NCI-H187 treated with DMSO at 0.1 percent for 48 hours (cell line): Measurements from ENCODE around the gene COG1.
A peak's percentile ranks its signal among the peaks of the same experiment; 100 is the strongest.

ENCODE experiments used
- DNase-seq: peaks from one replicate; lab custom pipeline; 2025; lab: John Stamatoyannopoulos, UW

COG1 gene

GRCh38 chr17:73228748-73229236 lies 35.9 kb downstream of the COG1 start:
- DNase-seq, result no peak

GRCh38 chr17:73230088-73230487 lies 37.2 kb downstream of the COG1 start:
- no peak for DNase-seq

- DNase-seq, result no peak
Observed at GRCh38 chr17:73231395-73231794, 38.5 kb downstream of the COG1 start.

- peak; percentile 72 for DNase-seq
Observed at GRCh38 chr17:73231841-73232586, 39.2 kb downstream of the COG1 start.

GRCh38 chr17:73232587-73233373 lies 39.9 kb downstream of the COG1 start:
- no peak for DNase-seq

GRCh38 chr17:73234736-73235135 lies 41.9 kb downstream of the COG1 start:
- DNase-seq, result no peak

GRCh38 chr17:73237714-73238113 lies 44.9 kb downstream of the COG1 start:
- no peak for DNase-seq

GRCh38 chr17:73240561-73240960 lies 47.7 kb downstream of the COG1 start:
- no peak for DNase-seq

- DNase-seq, result no peak
Observed at GRCh38 chr17:73247726-73248125, 54.9 kb downstream of the COG1 start.

GRCh38 chr17:73248532-73248931 lies 55.7 kb downstream of the COG1 start:
- no peak for DNase-seq

- no peak for DNase-seq
Observed at GRCh38 chr17:73249700-73250099, 56.8 kb downstream of the COG1 start.

- no peak for DNase-seq
Observed at GRCh38 chr17:73250851-73251640, 58.2 kb downstream of the COG1 start.

GRCh38 chr17:73251871-73252270 lies 59.0 kb downstream of the COG1 start:
- no peak for DNase-seq

GRCh38 chr17:73255671-73256181 lies 62.9 kb downstream of the COG1 start:
- DNase-seq, result no peak

GRCh38 chr17:73256220-73256619 lies 63.4 kb downstream of the COG1 start:
- no peak for DNase-seq

GRCh38 chr17:73257516-73257915 lies 64.7 kb downstream of the COG1 start:
- no peak for DNase-seq
